H1 (cell line): ENCODE results near the gene UGT1A8. TPM values are rescaled to one million over a fixed set of nuclear protein-coding genes. Genes with fewer than 3 reads are reported as not detected.
"Not testable (repeated sequence)": the region's sequence is repeated elsewhere in the genome, so short reads cannot be mapped to it uniquely, and the experiment has no call there.

ENCODE experiments used
- CTCF ChIA-PET: fragments of 300-600 bp; sonication (Branson Sonifier 250); formaldehyde crosslinking; loops from one replicate; lab custom pipeline; 2021; ENCODE audit not compliant: partially characterized antibody; lab: Charles Lee
- POLR2A ChIA-PET: fragments of 300-600 bp; sonication (Branson Sonifier 250); formaldehyde crosslinking; loops from one replicate; lab custom pipeline; 2021; ENCODE audit warnings: inconsistent platforms; ENCODE audit not compliant: partially characterized antibody; lab: Charles Lee
- DNase-seq, 2 experiments: peaks; one replicate each; pipeline versions ENCODE4 v3.0.0 to v3.0.0-alpha.2; 2010 to 2022; ENCODE audit warnings: low spot score in 2 of 2, low read depth in 1 of 2, mixed read lengths in 1 of 2
- FAIRE-seq: peaks from 2 replicates; lab custom pipeline; 2011; peaks lifted over from hg19 to GRCh38; lab: Jason Lieb, UNC
- H2AFZ ChIP-seq: 2 replicates; pipeline ENCODE4 v1.8.1; 2012; ENCODE audit warnings: low read length, inconsistent platforms
- H2AK5ac ChIP-seq: 2 replicates; pipeline ENCODE4 v1.6.1; 2013; ENCODE audit warnings: low read depth, low read length
- H2BK120ac ChIP-seq: replicated peaks from 2 replicates; pipeline ENCODE3; 2013; ENCODE audit warnings: low read depth, low read length, inconsistent platforms
- H2BK12ac ChIP-seq: 2 replicates; pipeline ENCODE4 v1.6.1; 2013; ENCODE audit warnings: low read depth, low read length
- H2BK15ac ChIP-seq: 2 replicates; pipeline ENCODE4 v1.6.1; 2013; ENCODE audit warnings: low read length
- H2BK20ac ChIP-seq: 2 replicates; pipeline ENCODE4 v1.6.1; 2013; ENCODE audit warnings: low read length
- H2BK5ac ChIP-seq: 2 replicates; pipeline ENCODE4 v1.6.1; 2013; ENCODE audit warnings: low read depth, low read length
- H3K14ac ChIP-seq: 2 replicates; pipeline ENCODE4 v1.6.1; 2013; ENCODE audit warnings: inconsistent platforms; ENCODE audit not compliant: insufficient read length
- H3K18ac ChIP-seq: 2 replicates; pipeline ENCODE4 v1.6.1; 2013; ENCODE audit warnings: low read length; ENCODE audit errors: extremely low read depth
- H3K23ac ChIP-seq: 2 replicates; pipeline ENCODE4 v1.6.1; 2013; ENCODE audit warnings: inconsistent platforms; ENCODE audit not compliant: insufficient read length
- H3K23me2 ChIP-seq: 2 replicates; pipeline ENCODE4 v1.6.1; 2013; ENCODE audit warnings: low read depth, low read length
- H3K27ac ChIP-seq: 2 replicates; pipeline ENCODE4 v1.6.1; 2011; ENCODE audit warnings: low read depth, low read length, inconsistent platforms
- H3K27me3 ChIP-seq, 4 experiments: replicated peaks in 1 of 4; 1 replicate in 1 of 4; 2 replicates in 3 of 4; pipeline versions ENCODE4 v1.6.1 to v1.8.1; 2011 to 2013; ENCODE audit warnings: low read length in 3 of 4, mild to moderate bottlenecking in 3 of 4, inconsistent platforms in 2 of 4, mixed read lengths in 2 of 4, moderate library complexity in 1 of 4; ENCODE audit not compliant: control insufficient read depth in 3 of 4, insufficient read depth in 3 of 4; ENCODE audit errors: extremely low read depth in 1 of 4
- H3K36me3 ChIP-seq, 4 experiments: 2 replicates each; pipeline versions ENCODE4 v1.6.1 to v1.8.1; 2011 to 2013; ENCODE audit warnings: mild to moderate bottlenecking in 4 of 4, low read length in 3 of 4, moderate library complexity in 2 of 4, control low read depth in 1 of 4, inconsistent platforms in 1 of 4; ENCODE audit not compliant: insufficient read depth in 4 of 4, control insufficient read depth in 2 of 4
- H3K4ac ChIP-seq: replicated peaks from 2 replicates; pipeline ENCODE3; 2013; ENCODE audit warnings: low read length, low read depth, mixed read lengths, inconsistent platforms; ENCODE audit not compliant: insufficient read length
- H3K4me1 ChIP-seq, 4 experiments: replicated peaks in 1 of 4; 1 replicate in 1 of 4; 2 replicates in 3 of 4; pipeline versions ENCODE4 v1.6.1 to v1.8.1; 2011 to 2013; ENCODE audit warnings: low read length in 3 of 4, inconsistent platforms in 2 of 4, mixed read lengths in 1 of 4; ENCODE audit not compliant: insufficient read depth in 4 of 4, control insufficient read depth in 3 of 4
- H3K4me2 ChIP-seq, 2 experiments: 2 replicates each; pipeline versions ENCODE4 v1.6.1 to v1.8.1; 2011 to 2013; ENCODE audit warnings: low read depth in 2 of 2, low read length in 2 of 2, control low read depth in 1 of 2, inconsistent platforms in 1 of 2, mild to moderate bottlenecking in 1 of 2; ENCODE audit not compliant: insufficient read depth in 1 of 2
- H3K4me3 ChIP-seq, 4 experiments: fragments of 200-600, 300-600 bp in 1 of 4; sonication (generic), shearing (Covaris generic), sonication (Bioruptor Twin) in 1 of 4; 2 replicates each; pipeline versions ENCODE4 v1.5.1 to v1.8.1; 2011 to 2016; ENCODE audit warnings: low read length in 4 of 4, low read depth in 3 of 4, control low read depth in 2 of 4, inconsistent platforms in 2 of 4, mild to moderate bottlenecking in 2 of 4, mixed read lengths in 1 of 4, moderate library complexity in 1 of 4; ENCODE audit not compliant: insufficient read depth in 2 of 4; ENCODE audit errors: extremely low read depth in 1 of 4
- H3K56ac ChIP-seq: replicated peaks from 2 replicates; pipeline ENCODE3; 2013; ENCODE audit warnings: low read depth, mild to moderate bottlenecking, mixed read lengths, low read length, inconsistent platforms; ENCODE audit not compliant: insufficient read length
- H3K79me1 ChIP-seq: 2 replicates; pipeline ENCODE4 v1.6.1; 2013; ENCODE audit warnings: low read depth, low read length, control low read depth
- H3K79me2 ChIP-seq, 2 experiments: 2 replicates each; pipeline versions ENCODE4 v1.6.1 to v1.8.1; 2012 to 2013; ENCODE audit warnings: low read length in 2 of 2, mild to moderate bottlenecking in 2 of 2, inconsistent platforms in 1 of 2; ENCODE audit not compliant: insufficient read depth in 2 of 2, control insufficient read depth in 1 of 2
- H3K9ac ChIP-seq, 4 experiments: replicated peaks in 1 of 4; 1 replicate in 1 of 4; 2 replicates in 3 of 4; pipeline versions ENCODE4 v1.6.1 to v1.8.1; 2011 to 2013; ENCODE audit warnings: low read depth in 3 of 4, low read length in 3 of 4, control low read depth in 2 of 4, mild to moderate bottlenecking in 2 of 4, moderate library complexity in 2 of 4, inconsistent platforms in 1 of 4; ENCODE audit errors: extremely low read depth in 1 of 4
- H3K9me3 ChIP-seq, 2 experiments: 2 replicates each; pipeline versions ENCODE4 v1.6.1 to v1.8.1; 2012 to 2013; ENCODE audit warnings: mild to moderate bottlenecking in 2 of 2, moderate library complexity in 2 of 2, control low read depth in 1 of 2, inconsistent platforms in 1 of 2, low read depth in 1 of 2, low read length in 1 of 2, mixed read lengths in 1 of 2; ENCODE audit not compliant: insufficient read depth in 2 of 2
- H4K20me1 ChIP-seq, 2 experiments: replicated peaks in 1 of 2; 2 replicates each; pipeline versions ENCODE3 to v1.8.1; 2011 to 2013; ENCODE audit warnings: inconsistent platforms in 2 of 2, low read length in 2 of 2, mild to moderate bottlenecking in 1 of 2; ENCODE audit not compliant: insufficient read depth in 2 of 2, control insufficient read depth in 1 of 2
- H4K5ac ChIP-seq: 2 replicates; pipeline ENCODE4 v1.6.1; 2013; ENCODE audit warnings: low read length, low read depth, mixed read lengths, inconsistent platforms; ENCODE audit not compliant: insufficient read length
- H4K8ac ChIP-seq: 2 replicates; pipeline ENCODE4 v1.8.0; 2013; ENCODE audit warnings: mild to moderate bottlenecking, moderate library complexity, low read length, inconsistent platforms; ENCODE audit not compliant: insufficient read depth; ENCODE audit errors: extremely low read depth
- H4K91ac ChIP-seq: replicated peaks from 2 replicates; pipeline ENCODE3; 2013; ENCODE audit warnings: low read length, mixed read lengths, inconsistent platforms; ENCODE audit not compliant: insufficient read length
- WGBS, 2 experiments: shearing (Covaris generic) in 1 of 2; methylation state at CpG; one replicate each; pipeline versions ENCODE4 v1.1.6 to v1.1.7; 2013 to 2015; ENCODE audit warnings: low lambda C conversion rate in 2 of 2, mixed read lengths in 2 of 2, inconsistent platforms in 1 of 2, low coverage in 1 of 2, missing lambda C conversion rate in 1 of 2; ENCODE audit not compliant: insufficient replicate concordance in 2 of 2, insufficient coverage in 1 of 2, insufficient read length in 1 of 2; ENCODE audit errors: extremely low coverage in 1 of 2, missing lambda C conversion rate in 1 of 2; 5-methylcytosine and 5-hydroxymethylcytosine counted together
- polyA plus RNA-seq, 7 experiments: library from polyadenylated mRNA; depleted of rRNA in 3 of 7; stranded (reverse) in 5 of 7; unstranded in 2 of 7; fragments of >200 nt in 5 of 7; fragments of 200-250 nt in 2 of 7; gene quantifications; 1 replicate in 5 of 7; 2 replicates in 1 of 7; 4 replicates in 1 of 7; pipeline versions ENCODE4 v1.2.1 to v1.2.3, GENCODE V29; 2011 to 2013; ENCODE audit warnings: missing spikeins in 2 of 7, mixed read lengths in 2 of 7
- total RNA-seq: library from RNA; stranded (reverse); fragmentation: NEBNext Ultra II Directional; extraction: Animal tissue kit (Norgen Biotek cat#: 25700); gene quantifications from 2 replicates; pipeline ENCODE4 v1.2.1, GENCODE V29; 2021

UGT1A8 gene
- total and polyA plus RNA-seq, 2 of the 8 experiments (the other 6 are each of a cell fraction or from before 2014, with no cell fraction given) = not detected

DNA sequence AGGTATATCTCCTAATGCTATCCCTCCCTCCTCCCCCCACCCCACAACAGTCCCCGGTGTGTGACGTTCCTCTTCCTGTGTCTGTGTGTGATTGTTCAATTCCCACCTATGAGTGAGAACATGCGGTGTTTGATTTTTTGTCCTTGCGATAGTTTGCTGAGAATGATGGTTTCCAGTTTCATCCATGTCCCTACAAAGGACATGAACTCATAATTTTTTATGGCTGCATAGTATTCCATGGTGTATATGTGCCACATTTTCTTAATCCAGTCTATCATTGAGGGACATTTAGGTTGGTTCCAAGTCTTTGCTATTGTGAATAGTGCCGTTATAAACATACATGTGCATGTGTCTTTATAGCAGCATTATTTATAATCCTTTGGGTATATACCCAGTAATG lies 83.4 kb downstream of the UGT1A8 start:
- H2AK5ac ChIP-seq, H3K27ac ChIP-seq, H3K18ac ChIP-seq, POLR2A ChIA-PET, H3K14ac ChIP-seq, H2BK15ac ChIP-seq, H2BK12ac ChIP-seq, H4K91ac ChIP-seq, H4K8ac ChIP-seq, H3K9me3 ChIP-seq, H4K20me1 ChIP-seq, H3K23me2 ChIP-seq, H2AFZ ChIP-seq, H3K79me1 ChIP-seq, H3K27me3 ChIP-seq, H3K4me3 ChIP-seq, H4K5ac ChIP-seq, H3K79me2 ChIP-seq, H3K4ac ChIP-seq, H3K4me2 ChIP-seq, H3K4me1 ChIP-seq, H2BK20ac ChIP-seq, CTCF ChIA-PET, H2BK5ac ChIP-seq, H3K36me3 ChIP-seq, H3K23ac ChIP-seq, FAIRE-seq, H2BK120ac ChIP-seq, H3K9ac ChIP-seq, H3K56ac ChIP-seq, DNase-seq: not testable (repeated sequence)
- WGBS, 2 experiments = 100% methylated on average over 4 of the region's 5 CpGs; no CpG with 5 or more reads in 1 of the 2 experiments
